Heart right ventricle (tissue), 16 donors: ENCODE results near the gene RALGPS1. TPM values are rescaled to one million over a fixed set of nuclear protein-coding genes. Genes with fewer than 3 reads are reported as not detected.

Experiments
- ATAC-seq, 8 donors: fragments of 200-7000 bp; cut with Tn5 transposase; one replicate each; pipeline ENCODE4 v1.9.1; 2020; ENCODE audit warnings: mild to moderate bottlenecking in 8 of 8, moderate library complexity in 8 of 8, moderate number of reproducible peaks in 1 of 8
- DNase-seq, 2 donors: peaks; one replicate each; pipeline ENCODE4 v3.0.0-alpha.2; 2020
- H3K27ac ChIP-seq, 10 donors: fragments of 200-600 bp; sonication (generic) in 2 of 10; one replicate each; pipeline versions ENCODE4 v1.5.0 to v1.8.0; 2020 to 2022; ENCODE audit warnings: mild to moderate bottlenecking in 3 of 10
- H3K27me3 ChIP-seq, 7 donors: fragments of 200-600 bp; one replicate each; pipeline ENCODE4 v1.8.0; 2021 to 2022; ENCODE audit warnings: mild to moderate bottlenecking in 2 of 7
- H3K36me3 ChIP-seq, 9 donors: fragments of 200-600 bp; sonication (generic) in 1 of 9; one replicate each; pipeline versions ENCODE4 v1.5.0 to v1.8.0; 2020 to 2022; ENCODE audit warnings: mild to moderate bottlenecking in 2 of 9
- H3K4me1 ChIP-seq, 9 donors: fragments of 200-600 bp; sonication (generic) in 1 of 9; one replicate each; pipeline versions ENCODE4 v1.5.0 to v1.8.0; 2020 to 2022; ENCODE audit warnings: mild to moderate bottlenecking in 4 of 9
- H3K4me3 ChIP-seq, 10 donors: fragments of 200-600 bp; sonication (generic) in 2 of 10; one replicate each; pipeline versions ENCODE4 v1.5.0 to v1.8.0; 2020 to 2022; ENCODE audit warnings: mild to moderate bottlenecking in 7 of 10, moderate library complexity in 2 of 10
- H3K9me3 ChIP-seq, 11 donors: fragments of 200-600 bp in 10 of 11; sonication (generic) in 2 of 11; one replicate each; pipeline versions ENCODE4 v1.5.0 to v1.8.0; 2013 to 2022; ENCODE audit warnings: mild to moderate bottlenecking in 2 of 11, control low read depth in 1 of 11, moderate library complexity in 1 of 11
- WGBS, 2 donors: extraction: QIAGEN DNeasy Blood & Tissue Kit; methylation state at CpG; one replicate each; pipeline ENCODE4 v1.1.7; 2013; ENCODE audit warnings: inconsistent platforms in 1 of 2; 5-methylcytosine and 5-hydroxymethylcytosine counted together
- intact Hi-C, 10 donors: fragments of 100-400 bp; cut with DNase I; formaldehyde crosslinking; loops; one replicate each; pipeline versions ENCODE4 v1.11.1 to v1.14.2; 2022
- polyA plus RNA-seq, 2 donors: library from polyadenylated mRNA; stranded (reverse); fragments of 200-250 nt; gene quantifications; one replicate each; pipeline ENCODE4 v1.2.3, GENCODE V29; 2013
- total RNA-seq, 10 donors: library from RNA; stranded (reverse); fragmentation: NEBNext Ultra II Directional in 3 of 10; extraction: Animal tissue kit (Norgen Biotek cat#: 25700) in 3 of 10; gene quantifications; one replicate each; pipeline versions ENCODE4 v1.2.1 to v1.2.4, GENCODE V29; 2021 to 2023
- TF ChIP-seq, protein P1 (sequence below), 9 donors: fragments of 200-600 bp; sonication (generic) in 2 of 9; IDR thresholded peaks; one replicate each; pipeline versions ENCODE4 v1.5.0 to v1.8.0; 2021 to 2022; ENCODE audit warnings: antibody characterized with exemption in 9 of 9, mild to moderate bottlenecking in 5 of 9, moderate library complexity in 1 of 9
- donor health status: Arrhythmogenic right ventricular cardiomyopathy.
- donor health status: ischemic (EF 13 %, LVEDD 7.1; RV severe dilation, severe dysfunction).
- donor health status: healthy with polysubstance abuse.
- donor health status: DM: no; HTN: yes; CAD: no.
- donor health status: DM: no; HTN: no; CAD: no.
- donor health status: ischemic (EF 25% LVEDD 6.9; RV normal size, moderate dysfunction).
- donor health status: ischemic (EF 25% LVEDD 5.7; RV mildly dilated, moderate dysfunction).
- donor health status: healthy.
- donor health status: DM: yes; HTN: yes; CAD: no.
- donor health status: Ischemic cardiomyopathy.
- donor health status: ischemic (EF 35%, LVEDD 5.7; RV mildly dilated, moderate dysfunction).
- donor health status: nonischemic (EF 11% LVEDD 7.7; RV severe dilation, severe dysfunction).
- donor health status: DM: yes; HTN: yes; CAD: no.
- donor health status: PGD.
- donor health status: ischemic (EF 29% LVEDD 5.4; RV normal size, mild dysfunction).
- donor health status: nonischemic (EF 23%, LVEDD 6.1; RV moderate dilation, normal function).

RALGPS1 gene
- total and polyA plus RNA-seq, 12 donors = 4.2 to 25.0 (median 16.8) TPM

GRCh38 chr9:127176631-127177030 is 262.0 kb downstream of the RALGPS1 start:
- WGBS, 2 donors = 93 to 100% methylated on average over 3 of the region's 3 CpGs
- TF ChIP-seq, protein P1, sequence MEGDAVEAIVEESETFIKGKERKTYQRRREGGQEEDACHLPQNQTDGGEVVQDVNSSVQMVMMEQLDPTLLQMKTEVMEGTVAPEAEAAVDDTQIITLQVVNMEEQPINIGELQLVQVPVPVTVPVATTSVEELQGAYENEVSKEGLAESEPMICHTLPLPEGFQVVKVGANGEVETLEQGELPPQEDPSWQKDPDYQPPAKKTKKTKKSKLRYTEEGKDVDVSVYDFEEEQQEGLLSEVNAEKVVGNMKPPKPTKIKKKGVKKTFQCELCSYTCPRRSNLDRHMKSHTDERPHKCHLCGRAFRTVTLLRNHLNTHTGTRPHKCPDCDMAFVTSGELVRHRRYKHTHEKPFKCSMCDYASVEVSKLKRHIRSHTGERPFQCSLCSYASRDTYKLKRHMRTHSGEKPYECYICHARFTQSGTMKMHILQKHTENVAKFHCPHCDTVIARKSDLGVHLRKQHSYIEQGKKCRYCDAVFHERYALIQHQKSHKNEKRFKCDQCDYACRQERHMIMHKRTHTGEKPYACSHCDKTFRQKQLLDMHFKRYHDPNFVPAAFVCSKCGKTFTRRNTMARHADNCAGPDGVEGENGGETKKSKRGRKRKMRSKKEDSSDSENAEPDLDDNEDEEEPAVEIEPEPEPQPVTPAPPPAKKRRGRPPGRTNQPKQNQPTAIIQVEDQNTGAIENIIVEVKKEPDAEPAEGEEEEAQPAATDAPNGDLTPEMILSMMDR (IDR thresholded peaks at IDR 0.05) = no peak
- no peaks in the 10 kb centered on the region for H3K27me3 ChIP-seq
- H3K4me3 ChIP-seq = no peak overlapping the region
- H3K27ac ChIP-seq = no peak overlapping the region
- no peaks in the 10 kb centered on the region for H3K9me3 ChIP-seq
- H3K36me3 ChIP-seq = peaks cover 0 to 15% (median 0%) of the 10 kb centered on the region in 9 donors
- H3K4me1 ChIP-seq = peaks cover 2 to 54% (median 22%) of the 10 kb centered on the region in 9 donors
- ATAC-seq (no peak), DNase-seq (no peak)
- intact Hi-C loops = no loop called here

DNA sequence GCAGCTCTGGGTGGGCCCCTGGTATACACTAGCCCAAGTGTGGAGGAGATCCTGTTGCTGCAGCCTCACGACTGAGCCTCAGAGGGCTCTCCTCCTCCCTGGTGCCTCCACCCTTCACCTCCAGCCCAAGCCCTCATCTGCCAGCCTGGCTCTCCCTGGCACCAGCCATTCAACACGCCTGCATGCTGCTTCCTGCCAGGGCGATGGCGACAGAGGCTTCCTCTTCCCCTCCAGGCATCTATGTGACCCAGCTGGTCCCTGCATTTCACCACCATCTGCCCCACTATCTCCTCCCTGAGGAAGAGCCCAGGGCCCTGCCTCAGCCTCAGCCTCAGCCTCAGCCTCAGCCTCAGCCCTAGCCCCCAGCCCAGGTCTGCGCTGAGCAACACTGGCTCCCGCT is 262.6 kb downstream of the RALGPS1 start:
- Histone ChIP-seq H3K9me3 (no peaks in the 10 kb centered on the region), H3K27ac (no peak overlapping the region), H3K27me3 (no peaks in the 10 kb centered on the region), H3K4me1 (peaks cover 2 to 54% (median 22%) of the 10 kb centered on the region in 9 donors), H3K36me3 (peaks cover 0 to 15% (median 0%) of the 10 kb centered on the region in 9 donors), H3K4me3 (no peak overlapping the region)
- WGBS, 2 donors = 91 to 96% methylated on average over 6 of the region's 6 CpGs
- TF ChIP-seq, protein P1 (IDR thresholded peaks at IDR 0.05) = no peak
- intact Hi-C loops = no loop called here
- ATAC-seq (no peak), DNase-seq (no peak)

GRCh38 chr9:127177665-127178265 is 263.2 kb downstream of the RALGPS1 start:
- Histone ChIP-seq H3K27ac (no peak overlapping the region), H3K4me1 (peaks cover 2 to 54% (median 22%) of the 10 kb centered on the region in 9 donors), H3K36me3 (peaks cover 0 to 12% (median 0%) of the 10 kb centered on the region in 9 donors), H3K9me3 (no peaks in the 10 kb centered on the region), H3K27me3 (no peaks in the 10 kb centered on the region), H3K4me3 (no peak overlapping the region)
- TF ChIP-seq, protein P1 (IDR thresholded peaks at IDR 0.05) = no peak
- intact Hi-C loops = no loop called here
- no peak for DNase-seq
- 99 to 100% methylated on average over 3 of the region's 3 CpGs for WGBS, 2 donors
- no peak for ATAC-seq

DNA sequence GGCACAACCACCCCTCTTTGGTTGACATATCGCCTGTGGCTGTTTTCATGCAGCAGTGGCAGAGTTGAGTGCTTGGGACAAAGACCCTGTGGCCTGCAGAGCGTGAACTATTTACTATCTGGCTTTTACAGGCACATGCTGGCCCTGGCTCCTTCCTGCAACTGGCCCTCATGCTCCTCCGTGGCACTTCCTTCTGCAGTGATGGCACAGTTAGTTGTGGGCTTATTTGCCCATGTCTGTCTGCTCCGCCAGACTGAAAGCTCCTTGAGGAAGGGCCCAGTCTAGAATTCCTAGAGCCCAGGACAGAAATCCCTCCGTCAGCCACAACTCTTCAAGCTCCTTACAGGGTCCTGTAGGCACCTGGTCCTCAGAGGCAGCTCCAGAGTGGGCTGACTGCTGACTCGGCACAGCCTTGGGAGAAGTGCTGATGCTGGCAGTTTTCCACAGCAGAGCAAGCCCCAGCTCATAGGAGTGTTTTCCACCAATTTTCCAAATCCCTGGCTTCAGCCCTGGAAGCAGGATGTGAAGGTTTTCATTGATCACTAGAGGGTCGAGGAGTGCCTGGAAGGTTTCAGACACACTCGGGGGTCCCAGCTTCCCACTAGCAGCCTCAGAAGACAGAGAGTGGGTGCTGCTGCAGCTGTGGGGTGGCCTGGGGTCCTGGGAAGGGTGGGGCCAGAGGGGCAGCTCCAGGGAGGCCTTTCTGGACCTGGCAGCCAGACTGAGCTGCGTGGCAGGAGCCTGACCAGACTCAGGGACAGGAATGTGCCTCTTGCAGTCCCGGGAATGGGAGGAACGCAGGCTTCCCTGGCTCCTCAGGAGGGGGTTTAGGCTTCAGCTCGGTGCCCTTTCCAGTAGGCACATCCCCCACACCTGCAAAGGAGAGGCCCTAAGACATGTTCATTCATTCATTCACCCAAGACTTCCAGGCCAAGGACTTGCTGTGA is 264.4 kb downstream of the RALGPS1 start:
- peaks cover 2 to 63% (median 23%) of the 10 kb centered on the region in 9 donors for H3K4me1 ChIP-seq
- H3K27me3 ChIP-seq = no peaks in the 10 kb centered on the region
- 63 to 79% methylated on average over 12 of the region's 12 CpGs for WGBS, 2 donors
- H3K4me3 ChIP-seq = no peak overlapping the region
- ATAC-seq (peak in 4 of 8 donors; percentile 24 to 30 (median 28)), DNase-seq (peak in 1 of 2 donors; percentile 9)
- TF ChIP-seq, protein P1 (IDR thresholded peaks at IDR 0.05) = no peak
- H3K36me3 ChIP-seq = peaks cover 0 to 9% (median 0%) of the 10 kb centered on the region in 9 donors
- peak overlapping the region in 4 of 10 donors; percentile 15 to 71 (median 26) for H3K27ac ChIP-seq
- intact Hi-C loops = no loop called here
- no peaks in the 10 kb centered on the region for H3K9me3 ChIP-seq
